Measurements from ENCODE around the gene SLC9C1.

Gene SLC9C1

GRCh38 chr3:112129925-112130637, 163.9 kb downstream of the SLC9C1 start:
- DNase-seq: no peak

GRCh38 chr3:112128843-112129727, 164.9 kb downstream of the SLC9C1 start:
- DNase-seq: peak in 1 of 2 experiments; percentile 52

GRCh38 chr3:112127522-112128494, 166.2 kb downstream of the SLC9C1 start:
- DNase-seq: no peak

DNA sequence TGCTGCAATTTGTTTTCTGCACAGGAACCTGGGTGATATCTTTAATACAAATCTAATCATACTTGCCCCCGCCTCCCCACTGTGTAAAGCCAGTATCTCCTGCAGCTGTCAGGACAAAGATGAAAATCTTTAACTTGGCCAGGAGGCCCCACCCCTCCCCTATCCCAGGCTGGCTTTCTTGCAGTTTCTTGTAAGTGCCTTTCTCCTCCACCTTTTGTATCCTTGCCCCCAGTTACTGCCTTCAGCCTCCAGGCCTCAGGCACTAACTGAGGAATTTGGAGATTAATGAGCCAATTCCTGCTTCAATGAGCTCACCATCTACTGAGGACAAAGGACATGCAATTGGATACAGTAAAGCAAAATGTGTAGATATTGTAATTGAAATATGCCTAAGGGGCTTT, 167.5 kb downstream of the SLC9C1 start:
- no peak for DNase-seq

- no peak for DNase-seq
Observed at GRCh38 chr3:112124907-112125607, 169.0 kb downstream of the SLC9C1 start.

DNA sequence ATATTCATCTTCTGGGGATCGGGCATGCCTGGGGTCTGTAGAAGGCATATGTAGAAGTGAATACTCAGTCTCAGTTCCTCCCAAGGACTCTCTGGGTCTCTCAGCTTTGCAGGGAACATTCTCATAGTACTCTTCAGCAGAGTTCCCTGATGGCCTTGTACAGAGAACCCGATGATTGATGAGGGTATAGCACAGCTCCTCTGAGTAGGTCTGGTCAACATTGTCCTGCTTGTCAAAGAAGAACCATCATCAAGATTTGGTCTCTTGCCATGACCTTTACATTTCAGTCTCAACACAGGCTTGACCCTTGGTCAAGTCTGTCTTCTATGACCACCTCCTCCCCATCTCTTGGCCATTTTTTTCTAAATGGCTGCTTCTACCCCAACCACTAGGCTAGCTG, 170.5 kb downstream of the SLC9C1 start:
- DNase-seq: no peak

DNA sequence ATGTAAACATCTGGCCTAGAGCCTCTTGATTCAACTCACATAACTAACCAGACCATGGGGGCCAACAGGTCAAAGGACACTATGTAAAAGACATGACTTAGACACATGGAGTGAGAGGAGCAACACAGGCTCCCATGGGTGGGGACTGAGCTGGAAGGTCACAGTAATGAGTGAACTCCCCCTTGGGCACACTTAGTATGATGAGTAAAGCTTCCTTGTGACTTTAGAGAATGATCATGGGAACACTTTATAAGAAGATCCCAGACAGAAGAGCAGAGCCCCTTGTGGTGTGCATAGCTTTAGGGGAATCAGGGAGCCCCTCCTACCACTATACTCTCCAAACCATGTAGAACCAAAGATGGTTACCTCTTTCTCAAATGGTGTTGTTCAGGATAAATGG, 171.1 kb downstream of the SLC9C1 start:
- no peak for DNase-seq

DNA sequence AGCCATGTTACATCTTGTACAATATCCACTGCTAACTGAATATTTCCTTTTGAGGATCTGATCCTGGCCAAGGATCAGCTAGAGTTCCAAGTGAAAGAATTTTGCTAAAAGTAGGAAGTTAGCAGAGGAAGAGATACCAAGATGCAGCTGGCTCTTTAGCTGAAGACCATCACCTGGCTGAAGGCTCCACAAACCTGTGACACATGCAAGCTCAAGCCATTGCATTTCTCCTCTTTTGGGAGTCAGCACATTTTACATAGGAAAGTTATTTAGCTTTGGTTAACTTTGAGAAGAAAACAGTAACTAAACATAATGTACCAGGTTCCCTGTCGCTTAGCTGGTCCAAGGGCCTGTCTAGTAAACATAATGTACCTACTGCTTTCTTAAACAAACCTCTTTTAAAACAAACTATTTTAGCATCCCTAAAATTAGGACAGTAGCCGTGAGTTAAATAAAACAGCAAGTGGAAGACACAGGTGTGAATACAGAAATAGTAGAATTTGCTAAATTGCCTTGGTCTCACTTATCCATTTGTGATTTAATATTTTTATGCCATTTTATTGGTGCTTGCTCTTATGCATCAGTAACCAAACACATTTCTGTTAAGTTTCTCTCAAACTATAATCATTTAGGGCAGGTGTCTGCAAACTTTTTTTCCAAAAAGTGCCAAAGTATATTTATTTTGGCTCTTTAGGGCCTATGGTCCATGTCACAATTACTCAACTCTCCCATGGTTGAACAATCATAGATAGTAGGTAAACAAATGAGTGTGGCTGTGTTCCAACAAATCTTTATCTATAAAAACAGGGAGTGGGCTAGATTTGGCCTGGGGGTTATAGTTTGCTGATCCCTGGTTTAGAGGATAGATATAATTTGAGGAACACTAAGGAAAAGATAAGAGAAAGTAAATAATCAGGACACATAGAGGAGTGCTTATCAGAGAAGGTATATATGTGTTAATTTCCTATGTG, 172.2 kb downstream of the SLC9C1 start:
- no peak for DNase-seq

DNA sequence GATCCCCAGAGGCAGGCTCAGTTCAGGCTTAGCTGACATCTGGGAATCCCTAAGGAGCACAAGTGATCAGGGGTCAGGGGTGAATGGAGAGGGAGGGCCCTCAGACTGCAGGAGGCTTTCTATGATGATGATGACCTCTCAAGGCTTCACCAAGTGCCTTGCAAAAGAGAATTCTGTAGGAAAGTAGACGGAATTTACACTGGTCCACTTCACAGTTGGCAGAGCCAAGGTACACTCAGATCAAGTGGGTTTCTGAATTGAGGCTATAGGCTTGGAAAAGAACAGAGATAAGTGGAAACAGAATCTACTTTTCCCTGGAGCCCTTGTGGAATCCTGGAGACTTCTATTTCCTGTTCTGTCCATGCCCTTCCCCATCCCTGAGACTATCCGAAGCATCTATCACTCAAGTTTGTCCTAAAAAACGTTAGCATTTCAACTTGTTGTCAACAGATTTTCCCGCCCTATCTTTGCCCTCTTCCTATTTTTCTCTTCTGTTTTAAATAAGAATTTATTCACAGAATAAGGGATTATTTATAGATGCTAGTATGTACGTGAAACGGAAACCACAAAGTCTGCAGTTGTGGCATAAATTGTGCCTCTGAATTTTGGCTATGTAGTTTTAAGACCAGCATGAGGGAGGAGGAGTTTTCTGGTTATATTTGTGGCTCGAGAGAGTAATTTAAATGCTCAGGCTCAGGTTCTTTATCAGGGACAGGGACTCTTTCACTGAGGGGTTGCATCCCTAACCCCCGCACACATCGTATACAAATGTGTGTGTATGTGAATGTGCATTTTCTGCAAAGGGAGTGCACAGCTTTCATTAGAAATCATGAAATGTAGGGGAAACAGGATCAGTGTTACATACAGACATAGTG, 173.8 kb downstream of the SLC9C1 start:
- DNase-seq: no peak

DNA sequence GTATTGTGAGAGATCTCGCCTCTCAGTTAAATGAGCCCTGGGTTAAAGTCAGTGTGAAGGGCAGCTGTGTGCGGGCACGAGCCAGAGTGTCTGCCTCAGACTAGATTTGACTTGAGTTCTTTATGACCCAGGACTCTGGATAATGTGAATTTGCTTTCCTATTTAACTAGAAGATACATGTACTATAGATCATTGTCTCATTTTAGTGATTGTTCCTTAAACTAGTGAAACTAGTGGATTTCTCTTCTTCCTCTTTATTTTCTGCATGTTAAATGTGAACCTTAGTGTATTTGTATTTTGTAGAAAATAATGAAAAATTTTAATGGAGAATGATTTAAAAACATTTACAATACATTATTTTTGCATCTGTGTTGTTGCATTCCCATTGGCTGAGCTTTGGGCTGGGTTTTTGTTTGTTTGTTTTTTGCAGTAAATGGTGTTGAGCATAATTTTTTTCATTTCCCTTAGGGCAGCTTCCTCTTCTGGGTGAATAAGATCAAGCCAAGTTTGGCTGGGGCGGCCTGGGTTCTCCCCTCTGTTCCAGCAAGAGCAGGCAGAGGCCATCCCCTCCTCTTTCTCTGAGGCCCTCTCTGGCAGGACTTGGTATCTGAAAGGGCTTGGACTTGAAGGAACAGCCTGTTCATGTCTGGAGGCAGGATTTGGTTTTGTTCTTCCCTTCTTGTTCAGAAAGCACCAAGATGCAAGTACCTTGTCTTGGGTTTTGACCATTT, 176.0 kb downstream of the SLC9C1 start:
- DNase-seq: no peak

GRCh38 chr3:112117415-112117814, 176.6 kb downstream of the SLC9C1 start:
- no peak for DNase-seq

DNA sequence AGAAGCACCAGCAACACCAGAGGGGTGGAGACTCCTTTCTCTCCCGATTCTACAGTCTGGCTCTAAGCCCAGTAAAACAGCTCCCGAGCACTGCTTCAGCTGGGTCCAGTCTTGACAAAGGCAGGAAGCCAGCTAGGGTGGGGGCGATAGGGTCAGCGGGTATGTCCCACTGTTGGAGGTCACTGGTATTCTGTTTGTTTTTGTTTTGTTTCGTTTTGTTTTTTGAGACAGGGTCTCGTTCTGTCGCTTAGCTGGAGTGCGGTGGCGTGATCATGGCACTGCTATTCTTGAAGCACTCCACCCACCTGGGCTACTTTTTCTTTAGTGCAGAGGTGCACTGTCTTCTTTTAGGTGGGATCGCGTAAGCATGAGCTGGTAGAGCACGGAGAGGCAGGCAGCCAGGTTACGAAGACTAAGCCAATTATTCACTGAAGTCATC, 177.2 kb downstream of the SLC9C1 start:
- no peak for DNase-seq

- DNase-seq: no peak
Observed at GRCh38 chr3:112115806-112116383, 178.1 kb downstream of the SLC9C1 start.

DNA sequence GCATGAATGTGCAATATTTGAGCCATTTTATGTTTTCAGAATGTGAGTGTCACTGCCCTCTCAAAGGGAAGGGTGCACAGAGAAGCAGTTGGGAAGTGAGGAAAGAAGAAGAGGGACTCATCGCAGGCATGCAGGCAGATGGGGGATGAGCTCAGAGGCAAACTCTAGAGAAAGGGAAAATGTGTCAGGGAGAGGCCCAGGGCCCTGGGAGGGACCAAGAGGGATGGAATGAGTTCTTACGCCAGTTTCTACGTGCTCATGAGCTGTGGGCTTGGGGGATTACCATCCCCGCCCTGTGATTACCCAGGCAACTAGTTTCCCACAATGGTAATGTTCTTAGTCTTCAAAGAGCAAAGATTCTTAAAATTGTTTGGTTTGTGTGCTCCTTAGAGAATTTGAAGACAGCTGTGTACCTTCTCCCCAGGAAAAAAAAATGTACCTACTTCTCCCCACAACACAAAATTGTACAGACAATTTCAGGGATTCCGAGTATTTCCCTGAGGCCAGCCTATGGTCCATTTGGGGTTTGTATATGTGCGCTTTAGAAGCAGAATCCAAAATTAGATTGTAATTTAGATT, 178.8 kb downstream of the SLC9C1 start:
- peak in 1 of 2 experiments; percentile 28 for DNase-seq

- DNase-seq: no peak
Observed at GRCh38 chr3:112114576-112115160, 179.3 kb downstream of the SLC9C1 start.

DNA sequence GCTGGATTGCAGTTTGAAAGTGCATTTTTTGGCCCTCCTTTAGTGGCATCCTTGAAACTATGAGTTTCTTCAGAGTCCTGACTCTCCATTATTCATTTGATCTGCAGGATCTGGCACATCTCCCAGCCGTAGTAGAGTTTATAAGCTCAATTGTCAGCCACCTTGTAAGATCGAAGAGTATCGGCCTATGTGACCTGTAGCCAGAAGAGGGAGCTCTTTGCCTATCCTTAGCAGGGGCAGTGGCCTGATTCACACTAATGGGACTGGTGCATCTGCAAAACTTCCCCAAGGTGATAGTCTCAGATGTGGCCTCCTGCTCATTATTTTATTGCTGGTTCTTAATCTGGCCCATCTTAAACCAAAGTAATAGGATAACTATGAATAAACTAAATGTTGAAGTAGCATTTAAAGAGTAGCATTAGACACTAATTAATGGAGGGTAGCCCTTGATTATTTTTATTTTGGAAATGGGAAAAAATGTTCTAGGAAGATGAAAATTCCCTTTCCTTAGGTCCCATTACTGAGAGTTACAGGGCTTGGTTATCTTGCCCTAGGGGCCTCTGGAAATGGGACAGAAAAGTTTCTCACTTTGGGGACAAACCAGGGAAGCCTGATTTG, 182.1 kb downstream of the SLC9C1 start:
- peak; percentile 49 to 63 for DNase-seq

- no peak for DNase-seq
Observed at GRCh38 chr3:112109322-112109721, 184.7 kb downstream of the SLC9C1 start.

DNA sequence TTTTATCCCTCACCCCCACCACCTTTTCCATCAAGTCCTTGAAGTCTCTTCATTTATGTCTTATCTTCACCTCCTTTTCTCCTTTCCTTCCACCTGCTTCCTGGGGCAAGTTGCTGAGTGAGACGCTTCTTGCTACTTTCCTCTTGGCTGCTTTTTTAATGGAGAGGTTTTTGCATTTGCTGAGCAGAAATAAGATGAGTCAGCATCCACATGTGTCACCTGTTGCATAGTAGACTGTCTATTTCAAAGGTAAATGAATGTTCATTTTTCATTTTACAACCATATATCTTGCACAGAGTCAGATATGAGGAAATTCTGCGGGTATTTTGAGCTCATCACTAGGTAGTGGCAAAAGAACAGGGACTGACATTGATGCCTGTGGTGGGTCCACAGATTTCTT, 189.2 kb downstream of the SLC9C1 start:
- DNase-seq: no peak

All from activated T-cell treated with anti-CD3 and anti-CD28 coated beads, Interleukin-2, amount 50 U/mL, for 48 hours (primary cell).